IMR-90 (cell line): ENCODE data around the gene NUCB1. TPM values are rescaled to one million over a fixed set of nuclear protein-coding genes. Genes with fewer than 3 reads are reported as not detected.

Source experiments
- ATAC-seq: fragments of 200-7000 bp; cut with Tn5 transposase; 2 replicates; pipeline ENCODE4 v1.9.1; 2020; ENCODE audit warnings: low read depth, mild to moderate bottlenecking, moderate library complexity
- BruUV-seq: library from RNA; stranded (reverse); fragments of 400-500 nt; replicated peaks from 2 replicates; lab custom pipeline; 2021; lab: Mats Ljungman, UMichigan
- CTCF ChIA-PET: fragments of 300-600 bp; formaldehyde crosslinking; extraction: SDS; loops from one replicate; lab custom pipeline; 2021; ENCODE audit warnings: antibody characterized with exemption; lab: Yijun Ruan, JAX
- POLR2A ChIA-PET: fragments of 300-600 bp; sonication (Branson Sonifier 250); formaldehyde crosslinking; loops from one replicate; lab custom pipeline; 2022; ENCODE audit warnings: antibody characterized with exemption; ENCODE audit not compliant: unreplicated experiment; lab: Charles Lee
- DNase-seq: peaks from one replicate; pipeline ENCODE4 v3.0.0; 2013
- H2AFZ ChIP-seq: replicated peaks from 2 replicates; pipeline ENCODE3; 2013; ENCODE audit warnings: low read length, mild to moderate bottlenecking; ENCODE audit not compliant: poor library complexity
- H2AK5ac ChIP-seq: 2 replicates; pipeline ENCODE4 v1.6.1; 2013; ENCODE audit warnings: low read depth, low read length, inconsistent platforms
- H2AK9ac ChIP-seq: replicated peaks from 2 replicates; pipeline ENCODE3; 2013; ENCODE audit warnings: mild to moderate bottlenecking, low read depth, low read length, moderate library complexity; ENCODE audit not compliant: poor library complexity
- H2BK120ac ChIP-seq: 2 replicates; pipeline ENCODE4 v1.6.1; 2013; ENCODE audit warnings: low read depth, low read length, inconsistent platforms
- H2BK15ac ChIP-seq: 3 replicates; pipeline ENCODE4 v1.6.1; 2013; ENCODE audit warnings: low read depth, low read length, inconsistent platforms
- H2BK20ac ChIP-seq: 2 replicates; pipeline ENCODE4 v1.6.1; 2013; ENCODE audit warnings: low read depth, mild to moderate bottlenecking, inconsistent platforms, low read length, moderate library complexity
- H2BK5ac ChIP-seq: 2 replicates; pipeline ENCODE4 v1.6.1; 2013; ENCODE audit warnings: mild to moderate bottlenecking, low read depth, low read length, inconsistent platforms; ENCODE audit not compliant: poor library complexity, severe bottlenecking
- H3K14ac ChIP-seq: replicated peaks from 2 replicates; pipeline ENCODE4 v1.6.1; 2013; ENCODE audit warnings: low read depth, low read length, inconsistent platforms
- H3K18ac ChIP-seq: 2 replicates; pipeline ENCODE4 v1.6.1; 2013; ENCODE audit warnings: low read depth, low read length, control low read depth
- H3K23ac ChIP-seq: 2 replicates; pipeline ENCODE4 v1.6.1; 2013; ENCODE audit warnings: low read depth, low read length, inconsistent platforms
- H3K27ac ChIP-seq: 2 replicates; pipeline ENCODE4 v1.5.1; 2013; ENCODE audit warnings: mild to moderate bottlenecking, control low read depth, low read length; ENCODE audit not compliant: insufficient read depth
- H3K27me3 ChIP-seq: 2 replicates; pipeline ENCODE4 v1.6.1; 2013; ENCODE audit warnings: low read length; ENCODE audit not compliant: control insufficient read depth, insufficient read depth
- H3K36me3 ChIP-seq: 2 replicates; pipeline ENCODE4 v1.6.1; 2013; ENCODE audit warnings: low read length, mixed read lengths; ENCODE audit not compliant: control insufficient read depth, insufficient read depth
- H3K4ac ChIP-seq: 2 replicates; pipeline ENCODE4 v1.6.1; 2013; ENCODE audit warnings: low read depth, low read length, inconsistent platforms
- H3K4me1 ChIP-seq: 2 replicates; pipeline ENCODE4 v1.6.1; 2013; ENCODE audit warnings: low read length, mixed read lengths; ENCODE audit not compliant: control insufficient read depth, insufficient read depth
- H3K4me2 ChIP-seq: 2 replicates; pipeline ENCODE4 v1.6.1; 2013; ENCODE audit warnings: low read depth, mild to moderate bottlenecking, control low read depth, low read length, moderate library complexity
- H3K4me3 ChIP-seq: 2 replicates; pipeline ENCODE4 v1.5.1; 2013; ENCODE audit warnings: low read depth, mild to moderate bottlenecking, control low read depth, low read length, moderate library complexity; ENCODE audit not compliant: insufficient read depth
- H3K56ac ChIP-seq: 2 replicates; pipeline ENCODE4 v1.6.1; 2013; ENCODE audit warnings: low read length, inconsistent platforms; ENCODE audit not compliant: insufficient read depth; ENCODE audit errors: extremely low read depth
- H3K79me1 ChIP-seq, 2 experiments: 2 replicates each; pipeline ENCODE4 v1.6.1; 2013; ENCODE audit warnings: low read length in 2 of 2, inconsistent platforms in 1 of 2, low read depth in 1 of 2
- H3K9ac ChIP-seq: 2 replicates; pipeline ENCODE4 v1.6.1; 2013; ENCODE audit warnings: low read depth, low read length, control low read depth
- H3K9me1 ChIP-seq: 2 replicates; pipeline ENCODE4 v1.6.1; 2013; ENCODE audit warnings: low read length, inconsistent platforms; ENCODE audit not compliant: insufficient read depth
- H3K9me3 ChIP-seq: 2 replicates; pipeline ENCODE4 v1.6.1; 2013; ENCODE audit warnings: low read length; ENCODE audit not compliant: control insufficient read depth, insufficient read depth
- H4K20me1 ChIP-seq: 2 replicates; pipeline ENCODE4 v1.6.1; 2013; ENCODE audit warnings: low read length, inconsistent platforms; ENCODE audit not compliant: insufficient read depth
- H4K5ac ChIP-seq: 2 replicates; pipeline ENCODE4 v1.6.1; 2013; ENCODE audit warnings: mild to moderate bottlenecking, low read depth, low read length, control low read depth
- H4K8ac ChIP-seq, 2 experiments: 2 replicates each; pipeline ENCODE4 v1.6.1; 2013; ENCODE audit warnings: low read depth in 2 of 2, low read length in 2 of 2, control low read depth in 1 of 2, inconsistent platforms in 1 of 2
- H4K91ac ChIP-seq: 2 replicates; pipeline ENCODE4 v1.6.1; 2013; ENCODE audit warnings: low read depth, low read length, inconsistent platforms; ENCODE audit not compliant: insufficient read depth
- CHD1 ChIP-seq: IDR thresholded peaks from 2 replicates; pipeline ENCODE4 v1.6.1; 2012; ENCODE audit warnings: low read depth, low read length, improper control_type of control experiment
- ELK1 ChIP-seq: fragments of 150-350 bp; IDR thresholded peaks from 2 replicates; pipeline ENCODE4 v1.6.1; 2016; ENCODE audit warnings: low read depth, mild to moderate bottlenecking, low read length, moderate library complexity, borderline replicate concordance
- FOS ChIP-seq: fragments of 150-350 bp; IDR thresholded peaks from 2 replicates; pipeline ENCODE4 v1.6.1; 2016; ENCODE audit warnings: low read depth, low read length
- NFE2L2 ChIP-seq: fragments of 150-350 bp; IDR thresholded peaks from 2 replicates; pipeline ENCODE4 v1.6.1; 2016; ENCODE audit warnings: low read depth, mild to moderate bottlenecking, low read length
- RCOR1 ChIP-seq: IDR thresholded peaks from 2 replicates; pipeline ENCODE4 v1.6.1; 2012; ENCODE audit warnings: mild to moderate bottlenecking, low read length, improper control_type of control experiment; ENCODE audit not compliant: insufficient replicate concordance
- SMC3 ChIP-seq: fragments of 150-350 bp; IDR thresholded peaks from 2 replicates; pipeline ENCODE4 v1.6.1; 2016; ENCODE audit warnings: low read depth, mild to moderate bottlenecking, antibody characterized with exemption, low read length, moderate library complexity
- WGBS, 2 experiments: methylation state at CpG; one replicate each; pipeline versions ENCODE4 v1.1.5 to v1.1.7; 2013; ENCODE audit warnings: missing lambda C conversion rate in 2 of 2; ENCODE audit not compliant: insufficient read length in 1 of 2; ENCODE audit errors: extremely low coverage in 2 of 2; 5-methylcytosine and 5-hydroxymethylcytosine counted together
- dilution Hi-C: fragments of 300-500 bp; cut with HindIII; formaldehyde crosslinking; loops from one replicate; pipeline ENCODE4 v1.14.3; 2018; ENCODE audit warnings: low sequenced_read_pairs; ENCODE audit not compliant: unreplicated experiment
- in situ Hi-C: fragments of 300-500 bp; cut with MboI; formaldehyde crosslinking; loops from 3 replicates; pipeline ENCODE4 v1.14.3; 2019; ENCODE audit warnings: low sequenced_read_pairs, inconsistent platforms, mixed read lengths
- intact Hi-C: fragments of 100-400 bp; cut with micrococcal nuclease; formaldehyde crosslinking; loops from 2 replicates; pipeline ENCODE4 v1.10.0; 2022
- polyA plus RNA-seq, 3 experiments: library from polyadenylated mRNA; depleted of rRNA; stranded (reverse); fragments of >200 nt; gene quantifications; 2 replicates each; pipeline ENCODE4 v1.2.3, GENCODE V29; 2012; ENCODE audit warnings: low replicate concordance in 1 of 3
- total RNA-seq: library from RNA; depleted of rRNA; stranded (reverse); fragments of >200 nt; gene quantifications from 2 replicates; pipeline ENCODE4 v1.2.3, GENCODE V29; 2012
- TF ChIP-seq, protein P1 (sequence below): conservative IDR thresholded peaks from 2 replicates; pipeline ENCODE4 v1.5.1; 2012; ENCODE audit warnings: mild to moderate bottlenecking, low read depth, low read length, improper control_type of control experiment

The NUCB1 gene
- total and polyA plus RNA-seq, 2 of the 4 experiments (the other 2 are of a cell fraction): 37.3 to 253 TPM

DNA sequence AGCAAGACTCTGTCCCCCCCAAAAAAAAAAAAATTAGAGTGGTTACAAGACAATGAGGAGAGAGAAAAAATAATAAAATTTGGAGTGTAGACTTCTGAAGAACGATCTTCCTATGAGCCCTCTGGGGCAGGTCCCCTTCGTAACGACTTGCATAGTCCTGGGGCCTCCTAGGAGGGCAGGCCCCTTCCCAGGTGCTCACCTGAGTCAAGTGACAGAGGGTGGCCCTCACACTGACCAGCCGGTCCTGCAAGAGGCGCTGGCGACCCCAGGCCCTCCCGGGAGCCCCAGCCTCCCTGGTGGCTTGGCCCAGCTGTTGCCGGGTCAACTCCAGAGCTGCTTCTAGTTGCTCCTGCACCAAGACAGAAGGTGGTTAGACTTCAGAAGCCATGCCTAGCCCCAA lies 46.6 kb upstream of the NUCB1 start:
- Histone ChIP-seq H3K79me1 (no peaks in the 10 kb centered on the region), H3K9me3 (no peaks in the 10 kb centered on the region), H2AK9ac (no peak overlapping the region), H4K20me1 (no peaks in the 10 kb centered on the region), H4K8ac (no peak overlapping the region), H3K9ac (no peak overlapping the region), H3K14ac (no peak overlapping the region), H2AK5ac (no peak overlapping the region), H2BK20ac (no peak overlapping the region), H3K4me3 (no peak overlapping the region), H2AFZ (no peak overlapping the region), H3K9me1 (no peaks in the 10 kb centered on the region), H4K5ac (no peak overlapping the region), H3K4me1 (no peaks in the 10 kb centered on the region), H3K27me3 (no peaks in the 10 kb centered on the region), H3K18ac (no peak overlapping the region), H2BK15ac (no peak overlapping the region), H3K4ac (no peak overlapping the region), H4K91ac (no peak overlapping the region), H3K36me3 (peaks cover 19% of the 10 kb centered on the region), H3K4me2 (no peak overlapping the region), H2BK120ac (no peak overlapping the region), H3K23ac (no peak overlapping the region), H3K27ac (no peak overlapping the region), H3K56ac (no peak overlapping the region), H2BK5ac (no peak overlapping the region)
- no TSS peak for BruUV-seq
- CTCF ChIA-PET: no interaction called here
- intact Hi-C loops (no loop called here), in situ Hi-C loops (no loop called here), dilution Hi-C loops (loop anchor here (10.0 kb wide), 1 partner anchor 49 kb away; no protein-coding TSS in a partner anchor)
- POLR2A ChIA-PET: no interaction called here
- DNase-seq (no peak), ATAC-seq (no peak)
- 93% methylated on average over 7 of the region's 8 CpGs; no CpG with 5 or more reads in 1 of the 2 experiments for WGBS, 2 experiments
- TF ChIP-seq SMC3 (no peak), RCOR1 (no peak), FOS (no peak), NFE2L2 (no peak), CHD1 (no peak), ELK1 (no peak)
- TF ChIP-seq, protein P1, sequence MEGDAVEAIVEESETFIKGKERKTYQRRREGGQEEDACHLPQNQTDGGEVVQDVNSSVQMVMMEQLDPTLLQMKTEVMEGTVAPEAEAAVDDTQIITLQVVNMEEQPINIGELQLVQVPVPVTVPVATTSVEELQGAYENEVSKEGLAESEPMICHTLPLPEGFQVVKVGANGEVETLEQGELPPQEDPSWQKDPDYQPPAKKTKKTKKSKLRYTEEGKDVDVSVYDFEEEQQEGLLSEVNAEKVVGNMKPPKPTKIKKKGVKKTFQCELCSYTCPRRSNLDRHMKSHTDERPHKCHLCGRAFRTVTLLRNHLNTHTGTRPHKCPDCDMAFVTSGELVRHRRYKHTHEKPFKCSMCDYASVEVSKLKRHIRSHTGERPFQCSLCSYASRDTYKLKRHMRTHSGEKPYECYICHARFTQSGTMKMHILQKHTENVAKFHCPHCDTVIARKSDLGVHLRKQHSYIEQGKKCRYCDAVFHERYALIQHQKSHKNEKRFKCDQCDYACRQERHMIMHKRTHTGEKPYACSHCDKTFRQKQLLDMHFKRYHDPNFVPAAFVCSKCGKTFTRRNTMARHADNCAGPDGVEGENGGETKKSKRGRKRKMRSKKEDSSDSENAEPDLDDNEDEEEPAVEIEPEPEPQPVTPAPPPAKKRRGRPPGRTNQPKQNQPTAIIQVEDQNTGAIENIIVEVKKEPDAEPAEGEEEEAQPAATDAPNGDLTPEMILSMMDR: no peak
